Brain microvascular endothelial cell (primary cell): Measurements from ENCODE around the gene PSTPIP1.

Experiments
- DNase-seq: peaks from one replicate; pipeline ENCODE4 v3.0.0-alpha.2; 2020
- H3K27ac ChIP-seq: fragments of 250-450 bp; sonication (Bioruptor Pico); 2 replicates; pipeline ENCODE4 v1.5.1; 2020; ENCODE audit warnings: mild to moderate bottlenecking, moderate library complexity
- H3K27me3 ChIP-seq: fragments of 250-450 bp; sonication (Bioruptor Pico); replicated peaks from 2 replicates; pipeline ENCODE4 v1.5.1; 2020; ENCODE audit warnings: mild to moderate bottlenecking
- H3K36me3 ChIP-seq: fragments of 250-450 bp; sonication (Bioruptor Pico); replicated peaks from 2 replicates; pipeline ENCODE4 v1.5.1; 2020; ENCODE audit warnings: mild to moderate bottlenecking
- H3K4me3 ChIP-seq: 2 replicates; pipeline ENCODE4 v1.5.1; 2011; ENCODE audit warnings: low read depth, mild to moderate bottlenecking, control low read depth, low read length, moderate library complexity
- CTCF ChIP-seq: IDR thresholded peaks from 2 replicates; pipeline ENCODE4 v1.5.1; 2011; ENCODE audit warnings: low read depth, mild to moderate bottlenecking, moderate library complexity, low read length, control low read depth, inconsistent platforms; ENCODE audit errors: missing control alignments
- in situ Hi-C: cut with HindIII; loops from 2 replicates; pipeline ENCODE4 v1.10.0; 2017; ENCODE audit warnings: low sequenced_read_pairs, low pct_ligation_motif_present

The PSTPIP1 gene

DNA sequence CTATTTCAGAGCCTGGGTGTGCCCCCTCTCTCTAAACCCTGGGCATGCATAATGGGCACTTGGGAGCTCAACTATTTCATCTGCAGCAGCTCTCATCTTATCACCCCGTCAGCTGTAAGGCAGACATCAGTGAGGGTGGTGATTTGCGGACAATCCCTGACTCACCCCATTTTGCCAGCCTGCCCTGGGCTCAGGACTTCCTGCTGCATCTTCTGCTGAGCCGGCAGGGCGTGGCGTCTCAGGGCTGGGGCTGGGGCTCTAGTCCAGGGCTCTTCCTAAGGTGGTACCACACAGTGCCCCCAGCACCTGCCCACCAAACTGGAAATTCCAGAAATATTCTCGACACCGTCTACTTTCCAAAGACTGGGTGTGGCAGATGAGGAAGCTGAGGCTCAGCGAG, 925 bp upstream of the PSTPIP1 start:
- in situ Hi-C loops = no loop called here

GRCh38 chr15:76994496-76994895, 430 bp upstream of the PSTPIP1 start:
- in situ Hi-C loops = no loop called here
- no peak overlapping the region for H3K27ac ChIP-seq
- H3K4me3 ChIP-seq = no peak overlapping the region
- H3K27me3 ChIP-seq = no peaks in the 10 kb centered on the region
- no peaks in the 10 kb centered on the region for H3K36me3 ChIP-seq
- DNase-seq = no peak
- no peak for TF ChIP-seq CTCF

More for the DNA sequence above, 925 bp upstream of the PSTPIP1 start:
- TF ChIP-seq CTCF = no peak
- Histone ChIP-seq H3K36me3 (no peaks in the 10 kb centered on the region), H3K4me3 (no peak overlapping the region), H3K27ac (no peak overlapping the region), H3K27me3 (no peaks in the 10 kb centered on the region)
- no peak for DNase-seq

GRCh38 chr15:76996076-76996525, 1.2 kb downstream of the PSTPIP1 start:
- DNase-seq = no peak
- no peaks in the 10 kb centered on the region for H3K36me3 ChIP-seq
- H3K27ac ChIP-seq = no peak overlapping the region
- in situ Hi-C loops = no loop called here
- no peaks in the 10 kb centered on the region for H3K27me3 ChIP-seq
- TF ChIP-seq CTCF = no peak
- H3K4me3 ChIP-seq = no peak overlapping the region

GRCh38 chr15:76996526-76997401, 1.8 kb downstream of the PSTPIP1 start:
- no peak for TF ChIP-seq CTCF
- H3K27ac ChIP-seq = no peak overlapping the region
- no peaks in the 10 kb centered on the region for H3K27me3 ChIP-seq
- no peak overlapping the region for H3K4me3 ChIP-seq
- DNase-seq = no peak
- no peaks in the 10 kb centered on the region for H3K36me3 ChIP-seq
- in situ Hi-C loops = no loop called here

DNA sequence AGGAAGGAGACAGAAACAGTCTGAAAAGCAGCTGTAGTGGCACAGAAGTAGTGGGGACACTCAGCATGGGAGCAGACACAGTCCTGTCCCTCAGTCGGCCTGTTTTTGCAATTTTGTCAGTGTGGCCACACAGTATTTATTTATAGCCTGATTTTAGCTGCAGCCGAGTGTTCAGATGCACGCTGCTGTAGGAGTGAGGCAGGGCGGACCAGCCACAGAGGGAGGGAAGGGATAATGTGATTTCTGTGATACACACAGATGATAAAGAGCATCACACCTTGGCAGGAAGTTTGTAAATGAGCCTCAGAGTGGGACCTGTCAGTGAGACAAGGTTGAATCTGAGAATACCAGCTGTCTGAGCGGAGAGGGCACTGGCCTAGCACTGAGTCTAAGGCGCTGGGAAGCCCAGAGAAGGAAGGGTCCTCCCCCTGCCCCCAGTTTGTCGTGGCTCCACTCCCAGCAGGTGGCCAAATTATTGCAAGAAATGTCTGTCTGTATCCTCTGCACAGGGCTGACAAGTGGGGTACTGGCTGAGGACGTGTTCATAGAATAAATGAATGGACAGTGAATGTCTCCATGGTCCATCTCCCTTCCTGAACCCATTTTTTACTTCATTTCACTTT, 3.8 kb downstream of the PSTPIP1 start:
- H3K27me3 ChIP-seq = no peaks in the 10 kb centered on the region
- H3K27ac ChIP-seq = no peak overlapping the region
- in situ Hi-C loops = no loop called here
- DNase-seq = no peak
- no peak for TF ChIP-seq CTCF
- H3K4me3 ChIP-seq = no peak overlapping the region
- no peaks in the 10 kb centered on the region for H3K36me3 ChIP-seq
